GM12878 (cell line): Measurements from ENCODE around the gene ALG12. TPM values are rescaled to one million over a fixed set of nuclear protein-coding genes. Genes with fewer than 3 reads are reported as not detected.

Experiments
- ATAC-seq: fragments of 200-7000 bp; cut with Tn5 transposase; 3 replicates; pipeline ENCODE4 v1.9.1; 2020; ENCODE audit warnings: mild to moderate bottlenecking, moderate library complexity
- BruUV-seq: library from RNA; stranded (reverse); fragments of 400-500 nt; replicated peaks from 2 replicates; lab custom pipeline; 2021; lab: Mats Ljungman, UMichigan
- CTCF ChIA-PET: fragments of 300-600 bp; sonication (Branson Sonifier 250); formaldehyde crosslinking; extraction: SDS; loops from one replicate; lab custom pipeline; 2021; ENCODE audit warnings: inconsistent platforms; lab: Yijun Ruan, JAX
- POLR2A ChIA-PET: fragments of 350-600 bp; formaldehyde crosslinking; extraction: SDS; loops from one replicate; lab custom pipeline; 2021; ENCODE audit warnings: inconsistent platforms; lab: Charles Lee
- RAD21 ChIA-PET: fragments of 300-600 bp; sonication (Branson Sonifier 250); formaldehyde crosslinking; loops from one replicate; lab custom pipeline; 2023; ENCODE audit warnings: antibody characterized with exemption; ENCODE audit not compliant: unreplicated experiment; lab: Charles Lee
- SMC1A ChIA-PET: fragments of 300-600 bp; sonication (Branson Sonifier 250); formaldehyde crosslinking; loops from one replicate; lab custom pipeline; 2023; ENCODE audit not compliant: unreplicated experiment, uncharacterized antibody; lab: Charles Lee
- DNase-seq: peaks from one replicate; pipeline ENCODE4 v3.0.0-alpha.2; 2011; ENCODE audit warnings: low read depth, low spot score
- FAIRE-seq: peaks from 3 replicates; lab custom pipeline; 2011; peaks lifted over from hg19 to GRCh38; lab: Jason Lieb, UNC
- H2AFZ ChIP-seq: 2 replicates; pipeline ENCODE4 v1.6.0; 2011; ENCODE audit warnings: low read depth, low read length, control low read depth; ENCODE audit not compliant: control insufficient read depth
- H3K27ac ChIP-seq: 2 replicates; pipeline ENCODE4 v1.5.1; 2011; ENCODE audit warnings: control low read depth; ENCODE audit not compliant: control insufficient read depth, insufficient read depth
- H3K27me3 ChIP-seq, 2 experiments: replicated peaks in 1 of 2; 2 replicates each; pipeline versions ENCODE4 v1.6.0 to v1.6.1; 2011; ENCODE audit warnings: low read length in 1 of 2; ENCODE audit not compliant: control insufficient read depth in 2 of 2, insufficient read depth in 2 of 2
- H3K36me3 ChIP-seq, 2 experiments: 2 replicates each; pipeline ENCODE4 v1.5.1; 2011; ENCODE audit warnings: low read length in 1 of 2; ENCODE audit not compliant: control insufficient read depth in 2 of 2, insufficient read depth in 2 of 2
- H3K4me1 ChIP-seq: 2 replicates; pipeline ENCODE4 v1.6.1; 2011; ENCODE audit warnings: mild to moderate bottlenecking, low read length, moderate library complexity, mixed read lengths; ENCODE audit not compliant: control insufficient read depth, insufficient read depth
- H3K4me2 ChIP-seq: 2 replicates; pipeline ENCODE4 v1.6.0; 2011; ENCODE audit warnings: control low read depth; ENCODE audit not compliant: control insufficient read depth, insufficient read depth
- H3K4me3 ChIP-seq: fragments of 200-600 bp; sonication (generic); 2 replicates; pipeline ENCODE4 v1.5.1; 2016
- H3K79me2 ChIP-seq: 2 replicates; pipeline ENCODE4 v1.6.0; 2011; ENCODE audit warnings: low read length; ENCODE audit not compliant: control insufficient read depth, insufficient read depth
- H3K9ac ChIP-seq: 2 replicates; pipeline ENCODE4 v1.8.0; 2011; ENCODE audit warnings: low read length, control low read depth, mixed read lengths; ENCODE audit not compliant: control insufficient read depth, insufficient read depth
- H3K9me3 ChIP-seq: replicated peaks from 3 replicates; pipeline ENCODE4 v1.5.1; 2011; ENCODE audit warnings: mild to moderate bottlenecking, low read length; ENCODE audit not compliant: control insufficient read depth, insufficient read depth
- H4K20me1 ChIP-seq: 2 replicates; pipeline ENCODE4 v1.6.0; 2011; ENCODE audit not compliant: control insufficient read depth, insufficient read depth
- CBX5 ChIP-seq: sonication (generic); IDR thresholded peaks from 2 replicates; pipeline ENCODE4 v1.6.1; 2016; ENCODE audit warnings: low read depth, moderate library complexity, mild to moderate bottlenecking, inconsistent platforms
- E2F8 ChIP-seq: fragments of 450-650 bp; IDR thresholded peaks from 2 replicates; pipeline ENCODE4 v1.6.1; 2018; ENCODE audit warnings: mild to moderate bottlenecking, low read depth, moderate library complexity; ENCODE audit not compliant: partially characterized antibody
- FOS ChIP-seq: IDR thresholded peaks from 3 replicates; pipeline ENCODE4 v1.6.1; 2011; ENCODE audit warnings: borderline replicate concordance; ENCODE audit not compliant: insufficient read length; ENCODE audit errors: extremely low read depth
- RELB ChIP-seq: fragments of 450-650 bp; IDR thresholded peaks from 2 replicates; pipeline ENCODE4 v1.6.1; 2017; ENCODE audit warnings: low read depth, mild to moderate bottlenecking, moderate library complexity
- SIX5 ChIP-seq: IDR thresholded peaks from 2 replicates; pipeline ENCODE4 v1.6.1; 2011; ENCODE audit warnings: mild to moderate bottlenecking, low read depth, low read length, moderate library complexity; ENCODE audit not compliant: severe bottlenecking
- SREBF1 ChIP-seq: IDR thresholded peaks from 2 replicates; pipeline ENCODE4 v1.6.1; 2012; ENCODE audit warnings: mild to moderate bottlenecking, low read length
- SREBF2 ChIP-seq: IDR thresholded peaks from 2 replicates; pipeline ENCODE4 v1.6.1; 2012; ENCODE audit warnings: mild to moderate bottlenecking, low read length
- TARDBP ChIP-seq: IDR thresholded peaks from 2 replicates; pipeline ENCODE4 v1.6.1; 2016; ENCODE audit warnings: borderline replicate concordance
- TCF12 ChIP-seq: IDR thresholded peaks from 2 replicates; pipeline ENCODE4 v1.6.1; 2011; ENCODE audit warnings: low read depth, mild to moderate bottlenecking, low read length
- ZBTB11 ChIP-seq: fragments of 450-650 bp; formaldehyde crosslinking; IDR thresholded peaks from 2 replicates; pipeline ENCODE4 v1.5.0; 2022; ENCODE audit warnings: mild to moderate bottlenecking, missing genetic modification characterization
- ZNF207 ChIP-seq: fragments of 450-650 bp; IDR thresholded peaks from 2 replicates; pipeline ENCODE4 v1.6.1; 2014; ENCODE audit warnings: antibody characterized with exemption, mild to moderate bottlenecking, borderline replicate concordance
- ZNF274 ChIP-seq: IDR thresholded peaks from one replicate; pipeline ENCODE4 v1.8.0; 2011; ENCODE audit not compliant: insufficient read length, insufficient read depth
- WGBS: methylation state at CpG from one replicate; pipeline ENCODE4 v1.1.6; 2016; ENCODE audit warnings: low lambda C conversion rate; ENCODE audit not compliant: insufficient replicate concordance, insufficient coverage; ENCODE audit errors: missing lambda C conversion rate; 5-methylcytosine and 5-hydroxymethylcytosine counted together
- in situ Hi-C: fragments of 300-500 bp; cut with MboI; formaldehyde crosslinking; loops from 9 replicates; pipeline ENCODE4 v1.14.3; 2018; ENCODE audit warnings: mixed read lengths
- intact Hi-C: fragments of 100-400 bp; cut with micrococcal nuclease; formaldehyde crosslinking; loops from one replicate; pipeline ENCODE4 v1.14.2; 2022; ENCODE audit not compliant: unreplicated experiment
- polyA plus RNA-seq, 11 experiments: library from polyadenylated mRNA; depleted of rRNA in 4 of 11; unstranded in 6 of 11; stranded (reverse) in 5 of 11; fragments of >200 nt; fragmentation: Nextera tagmentation in 4 of 11; fragmentation: Illumina TruSeq in 1 of 11; extraction: Ambion mirVana in 4 of 11; extraction: Trizol in 1 of 11; gene quantifications; 1 replicate in 1 of 11; 2 replicates in 10 of 11; pipeline versions ENCODE4 v1.2.1 to v1.2.3, GENCODE V29; 2011 to 2016; ENCODE audit warnings: inconsistent platforms in 2 of 11, missing spikeins in 2 of 11, low read depth in 1 of 11
- total RNA-seq, 4 experiments: library from RNA; depleted of rRNA in 3 of 4; stranded (reverse); fragments of >200 nt in 3 of 4; fragmentation: Illumina TruSeq in 1 of 4; extraction: Trizol in 1 of 4; gene quantifications; 2 replicates each; pipeline versions ENCODE4 v1.2.1 to v1.2.3, GENCODE V29; 2013 to 2021

Gene ALG12
- total and polyA plus RNA-seq, 10 of the 15 experiments (the other 5 are each of a cell fraction or from before 2014, with no cell fraction given), result 0.22 to 23.4 (median 6.6) TPM

GRCh38 chr22:49867303-49868265 is 50.7 kb downstream of the ALG12 start:
- FAIRE-seq, result no peak
- ChIA-PET SMC1A (interaction anchor here (0.6 to 1.5 kb wide), 4 partner anchors 10 to 15 kb away, joined by 3 to 4 read pairs (median 3); no protein-coding TSS in a partner anchor), RAD21 (no interaction called here), CTCF (interaction anchor here (0.8 to 1.7 kb wide), 4 partner anchors 10 to 100 kb away, joined by 3 to 4 read pairs (median 4); no protein-coding TSS in a partner anchor), POLR2A (no interaction called here)
- Histone ChIP-seq H3K4me1 (no peaks in the 10 kb centered on the region), H3K9ac (no peak overlapping the region), H3K27me3 (no peaks in the 10 kb centered on the region), H3K4me2 (no peak overlapping the region), H3K9me3 (peaks cover 23% of the 10 kb centered on the region; the same call in 2 of the 3 replicates), H3K4me3 (no peak overlapping the region), H3K27ac (no peak overlapping the region), H3K79me2 (peaks cover 46% of the 10 kb centered on the region), H4K20me1 (no peaks in the 10 kb centered on the region), H2AFZ (no peak overlapping the region), H3K36me3 (peaks cover 0 to 5% of the 10 kb centered on the region in 2 experiments; a peak in 3 of 4 replicates)
- ATAC-seq, result no peak
- TF ChIP-seq SIX5, result no peak
- TF ChIP-seq RELB, result no peak
- TF ChIP-seq E2F8, result no peak
- no peak for TF ChIP-seq SREBF1
- no peak for TF ChIP-seq SREBF2
- TF ChIP-seq CBX5, result no peak
- no peak for TF ChIP-seq ZNF207
- no peak for TF ChIP-seq TCF12
- TF ChIP-seq TARDBP, result no peak
- TF ChIP-seq ZNF274, result no peak
- no peak for TF ChIP-seq FOS
- TF ChIP-seq ZBTB11 (CRISPR knock-in tag), result no peak
- no peak for DNase-seq
- in situ Hi-C loops (no loop called here), intact Hi-C loops (no loop called here)
- 97% methylated on average over 18 of the region's 18 CpGs for WGBS
- TSS peak; percentile 6 for BruUV-seq
